KOPT-K1 (cell line): ENCODE measurements around the gene KCNJ4.
"Not testable (repeated sequence)": the region's sequence is repeated elsewhere in the genome, so short reads cannot be mapped to it uniquely, and the experiment has no call there.

ENCODE experiments used
- H3K27ac ChIP-seq: fragments of 200-600 bp; sonication (generic); 2 replicates; pipeline ENCODE4 v1.5.1; 2016; ENCODE audit warnings: antibody characterized with exemption, mild to moderate bottlenecking, low read depth, low read length; ENCODE audit not compliant: poor library complexity, severe bottlenecking
- H3K36me3 ChIP-seq: fragments of 200-600 bp; sonication (generic); 2 replicates; pipeline ENCODE4 v1.5.1; 2017; ENCODE audit warnings: antibody characterized with exemption, mild to moderate bottlenecking, low read length, moderate library complexity; ENCODE audit not compliant: insufficient read depth
- H3K9me3 ChIP-seq: fragments of 200-600 bp; sonication (generic); 2 replicates; pipeline ENCODE4 v1.5.1; 2017; ENCODE audit warnings: antibody characterized with exemption, low read length, mild to moderate bottlenecking; ENCODE audit not compliant: insufficient read depth, poor library complexity, severe bottlenecking

Gene KCNJ4

DNA sequence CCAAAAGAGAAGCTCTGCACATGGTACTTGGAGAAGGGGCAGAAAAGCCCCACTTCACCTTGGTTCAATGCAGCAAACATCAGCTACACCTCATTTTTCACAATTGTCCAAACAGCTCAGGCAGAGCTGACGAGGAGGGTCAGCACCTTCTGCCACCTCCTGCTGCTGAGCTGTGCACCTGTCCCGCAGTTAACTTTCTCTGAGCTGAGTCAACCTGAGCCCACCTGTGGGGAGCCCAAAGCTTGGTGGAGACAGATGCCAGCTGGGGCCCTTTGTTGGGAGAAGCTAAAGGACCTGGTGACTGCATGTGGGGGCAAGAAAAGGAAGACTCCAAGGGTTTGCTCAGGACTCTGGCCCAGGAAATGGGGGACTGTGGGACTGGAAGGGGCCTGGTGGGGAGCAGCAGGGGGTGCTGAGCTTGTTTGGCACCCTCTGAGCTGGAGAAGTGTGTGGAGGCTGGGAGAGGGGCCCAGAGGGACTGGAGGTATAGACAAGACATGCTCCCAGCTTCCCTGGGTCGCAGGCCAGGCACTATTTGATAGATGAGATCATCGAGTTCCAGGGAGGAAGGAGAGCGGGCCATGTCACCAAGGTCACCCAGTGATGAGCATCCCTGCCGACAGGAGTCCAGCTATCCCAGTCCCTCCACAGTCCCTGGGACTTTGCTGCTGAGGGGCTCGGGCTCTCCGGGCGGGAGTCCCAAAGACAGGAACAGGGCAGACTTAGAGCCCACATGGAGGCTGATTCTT is 53.5 kb downstream of the KCNJ4 start:
- no peaks in the 10 kb centered on the region for H3K9me3 ChIP-seq
- H3K36me3 ChIP-seq = no peaks in the 10 kb centered on the region
- H3K27ac ChIP-seq = no peak overlapping the region

DNA sequence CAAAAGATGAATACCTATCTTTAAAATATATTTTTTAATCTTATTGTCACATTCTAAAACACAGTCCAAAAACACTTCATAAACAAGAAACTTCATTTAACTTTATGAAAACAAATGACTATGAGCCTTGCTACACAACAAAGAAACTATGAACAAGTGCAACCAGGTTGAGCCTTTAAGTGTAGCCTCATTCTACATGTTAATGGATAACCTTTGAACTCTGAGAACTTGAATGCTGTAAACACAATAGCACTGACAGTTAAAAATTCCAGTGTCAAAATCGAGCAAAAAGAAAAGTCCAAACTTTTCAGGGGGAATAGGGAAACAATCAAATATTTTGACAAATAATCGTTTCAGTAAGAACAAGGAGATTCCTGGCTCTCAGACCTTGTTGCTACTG is 54.7 kb downstream of the KCNJ4 start:
- H3K36me3 ChIP-seq, H3K9me3 ChIP-seq, H3K27ac ChIP-seq: not testable (repeated sequence)

DNA sequence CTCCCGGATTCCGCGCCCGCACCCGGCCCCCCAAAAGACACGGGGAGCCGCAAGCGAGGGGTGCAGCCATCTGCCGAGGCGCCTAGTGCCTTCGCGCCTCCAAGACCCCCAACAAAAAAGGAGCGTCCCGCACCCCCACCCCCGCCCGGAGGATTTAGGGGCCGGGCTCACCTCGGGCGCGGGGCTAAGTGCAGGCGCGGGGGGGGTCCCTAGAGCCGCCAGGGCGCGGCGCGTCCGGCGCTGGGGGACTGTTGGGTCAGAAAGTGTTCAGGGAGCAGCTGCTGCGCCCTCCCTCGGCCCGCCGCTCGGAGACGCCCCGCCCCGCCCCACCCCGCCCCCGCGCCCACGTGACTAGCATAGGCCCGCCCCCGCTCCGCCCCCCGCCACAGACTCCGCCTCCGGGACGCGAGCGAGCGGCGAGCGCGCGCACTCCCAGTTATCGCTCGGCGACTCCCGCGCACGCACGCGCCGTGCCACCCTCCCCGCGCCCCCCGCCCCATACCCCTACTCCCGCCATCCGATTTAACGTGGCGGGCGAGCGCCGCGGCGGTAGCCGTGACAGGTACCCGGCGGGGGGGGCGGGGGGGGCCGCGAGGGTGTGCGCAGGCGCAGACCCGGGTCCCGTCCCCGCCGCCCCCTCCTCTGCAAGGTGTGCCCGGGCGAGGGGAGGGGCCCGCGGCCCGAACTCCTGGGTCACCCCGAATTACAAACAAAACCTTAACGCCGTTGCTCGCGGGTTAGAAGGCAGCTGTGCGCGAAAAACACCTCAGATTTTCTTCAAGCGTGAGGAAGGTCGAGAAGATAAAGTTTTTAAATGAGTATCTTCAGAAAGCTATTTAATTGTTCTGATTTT is 56.2 kb downstream of the KCNJ4 start:
- Histone ChIP-seq H3K27ac (peak overlapping the region; percentile 62), H3K36me3 (no peaks in the 10 kb centered on the region), H3K9me3 (no peaks in the 10 kb centered on the region)

DNA sequence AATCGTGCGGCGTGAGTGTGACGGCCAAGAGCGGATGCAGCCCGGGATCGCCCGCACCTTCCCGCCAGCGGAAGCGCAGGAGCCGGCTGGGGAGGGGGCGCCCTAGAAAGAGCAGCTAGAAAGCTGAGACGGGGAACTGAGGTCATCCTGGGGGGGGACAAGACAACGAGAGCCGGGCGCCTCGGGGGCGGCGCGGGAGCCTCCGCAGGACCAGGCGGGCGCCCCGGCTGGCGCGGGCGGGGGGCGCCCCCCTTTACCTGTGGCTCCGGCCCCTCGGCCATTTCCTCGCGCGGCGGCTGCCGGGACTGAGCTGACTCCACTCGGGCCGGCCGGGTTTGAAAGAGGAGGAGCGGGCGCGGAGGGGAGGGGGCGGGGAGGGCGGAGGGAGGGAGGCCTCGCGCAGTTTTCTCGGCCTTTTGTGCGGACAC is 56.8 kb downstream of the KCNJ4 start:
- not testable (repeated sequence) for H3K9me3 ChIP-seq, H3K36me3 ChIP-seq
- peak overlapping the region; percentile 62 for H3K27ac ChIP-seq

DNA sequence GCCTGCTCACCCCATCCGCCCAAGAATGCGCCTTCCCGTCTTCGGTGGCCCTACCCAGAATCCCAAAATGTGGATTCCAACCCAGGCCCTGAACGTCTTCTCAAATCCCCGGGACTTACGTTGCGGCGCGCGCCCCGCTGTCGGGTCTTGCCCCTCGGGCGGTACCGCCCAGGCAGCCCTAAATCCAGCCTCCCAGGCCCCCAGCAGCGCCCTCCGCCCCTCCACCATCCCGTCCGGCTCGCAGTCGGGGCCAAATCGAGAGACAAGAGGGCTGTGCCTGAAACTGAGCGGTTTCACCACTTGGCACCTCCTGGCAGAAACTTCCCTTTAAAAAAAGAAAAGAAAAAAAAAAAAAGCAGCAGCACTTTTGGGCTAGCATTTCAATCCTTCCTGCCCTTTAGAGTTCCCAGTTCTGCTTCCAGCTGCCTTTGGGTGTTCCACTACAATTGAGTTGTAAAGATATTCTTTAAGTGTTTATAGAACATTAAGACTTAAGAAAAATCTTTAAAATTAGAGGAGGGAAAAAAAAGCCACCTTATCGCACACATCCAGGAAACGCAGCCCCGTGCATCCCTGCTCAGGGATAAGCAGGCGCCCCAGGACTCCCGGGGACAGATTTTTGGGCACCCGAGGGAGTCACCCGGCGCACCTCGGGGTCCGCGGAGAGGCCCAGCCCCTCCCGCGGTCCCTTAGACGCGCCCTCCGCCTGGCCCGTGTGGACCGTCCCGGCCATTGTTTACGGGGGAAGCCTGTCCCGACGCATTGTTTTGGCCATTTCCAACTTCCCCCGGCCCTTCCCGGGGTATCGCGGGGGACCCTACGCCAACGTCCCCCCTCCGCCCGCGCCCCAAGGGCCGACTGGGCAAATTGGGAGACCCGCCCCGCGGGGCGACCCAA is 57.6 kb downstream of the KCNJ4 start:
- Histone ChIP-seq H3K27ac (peak overlapping the region; percentile 62), H3K9me3 (no peaks in the 10 kb centered on the region), H3K36me3 (no peaks in the 10 kb centered on the region)

DNA sequence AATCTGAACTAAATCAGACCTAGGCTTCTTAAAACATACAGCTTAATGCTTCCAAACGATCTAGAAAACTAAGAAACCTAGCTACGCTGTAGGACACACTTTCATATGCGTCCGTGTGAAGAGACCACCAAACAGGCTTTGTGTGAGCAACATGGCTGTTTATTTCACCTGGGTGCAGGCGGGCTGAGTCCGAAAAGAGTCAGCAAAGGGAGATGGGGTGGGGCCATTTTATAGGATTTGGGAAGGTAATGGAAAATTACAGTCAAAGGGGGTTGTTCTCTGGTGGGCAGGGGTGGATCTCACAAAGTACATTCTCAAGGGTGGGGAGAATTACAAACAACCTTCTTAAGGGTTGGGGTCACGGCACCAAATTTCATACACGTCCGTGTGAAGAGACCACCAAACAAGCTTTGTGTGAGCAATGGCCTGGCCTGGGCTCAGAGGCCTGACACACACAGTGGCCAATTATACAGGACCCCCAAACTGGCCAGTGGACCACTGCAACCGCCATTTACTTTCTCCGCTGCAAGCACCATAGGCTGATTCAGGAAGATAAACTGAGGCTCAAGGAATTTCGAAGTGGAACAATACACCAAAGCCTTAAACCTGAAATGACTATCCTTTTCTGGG is 58.4 kb downstream of the KCNJ4 start:
- not testable (repeated sequence) for H3K36me3 ChIP-seq, H3K27ac ChIP-seq, H3K9me3 ChIP-seq

DNA sequence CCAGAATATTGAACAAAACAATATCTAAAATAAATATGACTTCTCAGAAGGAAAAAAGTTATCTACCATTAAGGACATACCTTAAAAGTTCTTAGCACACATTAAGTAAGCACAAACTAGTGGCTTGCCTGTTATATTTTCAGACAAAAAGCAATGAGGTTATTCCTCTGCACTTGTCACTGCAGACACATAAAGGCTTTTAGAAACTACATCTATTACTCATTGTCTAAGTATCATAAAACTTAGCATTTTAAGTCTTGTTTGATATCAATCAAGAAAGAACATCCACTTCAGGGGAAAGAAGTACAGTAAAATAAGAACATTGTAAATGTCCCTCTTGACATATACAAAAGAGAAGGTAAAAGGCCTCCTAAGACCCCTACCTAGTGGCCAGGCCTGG is 59.1 kb downstream of the KCNJ4 start:
- not testable (repeated sequence) for H3K36me3 ChIP-seq, H3K9me3 ChIP-seq, H3K27ac ChIP-seq

DNA sequence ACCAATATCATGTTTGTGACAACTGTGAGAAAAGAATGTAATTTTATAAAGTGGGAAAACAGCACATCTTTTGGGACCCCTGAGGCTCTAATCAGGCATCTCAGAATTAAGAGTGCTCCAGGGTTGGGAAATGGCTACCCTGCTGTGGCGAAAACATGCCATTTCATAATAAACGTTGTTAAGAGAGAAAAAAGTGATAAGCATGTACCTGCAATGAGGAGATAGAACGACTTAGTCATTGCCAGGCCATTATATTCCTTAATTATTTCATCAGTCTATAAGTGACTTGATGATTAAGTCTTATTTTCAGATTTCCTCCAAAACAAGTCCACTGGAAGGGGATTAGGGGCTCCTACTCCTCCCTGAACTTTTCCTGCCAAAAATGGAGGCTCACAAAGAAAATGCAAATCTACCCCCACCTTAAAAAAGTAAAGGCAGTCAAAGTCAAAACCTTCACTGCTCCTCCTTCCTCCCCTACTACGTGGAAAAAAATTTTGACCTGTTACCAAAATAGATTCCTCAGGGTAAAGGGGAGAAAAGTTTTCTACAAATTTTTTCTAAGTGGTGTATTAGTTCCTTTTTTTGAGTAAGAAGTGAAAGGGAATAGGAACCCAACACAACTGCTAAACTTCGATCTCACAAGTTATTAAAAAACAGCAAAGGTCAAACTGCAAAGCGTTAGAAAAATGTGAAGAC is 59.9 kb downstream of the KCNJ4 start:
- H3K27ac ChIP-seq = peak overlapping the region; percentile 52
- H3K9me3 ChIP-seq, H3K36me3 ChIP-seq: not testable (repeated sequence)

DNA sequence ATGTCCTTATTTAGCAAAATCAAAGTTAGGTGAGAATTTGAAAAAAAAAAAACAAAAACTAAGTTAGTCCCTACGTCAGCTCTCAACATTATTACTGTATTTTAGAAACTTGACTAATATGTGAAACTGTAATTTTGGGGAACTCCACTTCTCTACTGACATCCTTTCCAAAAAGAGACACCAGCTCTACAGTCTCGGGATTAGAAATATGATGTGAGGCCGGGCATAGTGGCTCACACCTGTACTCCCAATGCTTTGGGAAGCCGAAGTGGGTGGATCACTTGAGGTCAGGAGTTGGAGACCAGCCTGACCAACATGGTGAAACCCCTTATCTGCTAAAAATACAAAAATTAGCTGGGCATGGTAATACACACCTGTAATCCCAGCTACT is 65.6 kb downstream of the KCNJ4 start:
- H3K9me3 ChIP-seq, H3K27ac ChIP-seq, H3K36me3 ChIP-seq: not testable (repeated sequence)

DNA sequence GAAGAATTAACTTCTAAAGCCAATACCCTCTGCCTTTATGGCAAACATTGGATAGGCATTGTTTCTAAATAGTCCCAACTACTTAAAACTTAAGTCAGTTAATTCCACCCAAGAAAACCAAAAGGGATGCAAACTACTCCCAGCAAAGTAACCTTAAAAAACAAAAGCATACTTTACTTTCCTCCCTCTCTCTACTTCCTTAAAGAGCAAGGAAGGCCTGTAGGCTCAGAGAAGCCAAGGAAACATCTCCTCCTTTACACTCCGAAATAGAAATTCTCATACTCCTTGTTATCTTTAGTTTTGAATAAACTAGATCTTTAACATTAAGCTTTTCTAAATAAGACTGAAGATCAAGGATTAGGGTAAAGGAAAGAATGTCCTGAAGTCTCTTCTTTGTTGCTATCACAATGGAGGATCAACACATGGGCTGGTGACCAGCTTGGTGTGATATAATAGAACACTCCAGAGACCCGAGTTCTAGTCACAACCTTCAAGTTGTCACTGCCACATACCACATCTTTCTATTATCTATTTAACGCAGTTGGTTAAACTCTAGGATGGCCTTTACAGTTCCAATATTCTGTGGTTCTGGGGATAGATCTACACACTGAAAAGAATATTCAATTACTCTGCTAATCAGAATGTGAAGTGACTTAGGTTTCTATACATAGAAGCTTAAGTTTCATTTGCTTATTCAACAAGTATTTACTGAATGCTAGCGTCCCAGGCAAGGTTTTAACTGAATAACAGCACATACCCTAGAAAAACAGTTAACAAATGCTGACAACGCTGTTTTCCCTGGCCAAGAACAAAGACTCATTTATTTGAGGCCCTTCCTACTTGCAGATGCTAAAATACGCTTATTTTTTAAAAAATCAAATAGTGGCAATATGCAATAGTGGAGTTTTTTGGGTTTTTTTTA is 66.2 kb downstream of the KCNJ4 start:
- H3K36me3 ChIP-seq, H3K27ac ChIP-seq, H3K9me3 ChIP-seq: not testable (repeated sequence)

DNA sequence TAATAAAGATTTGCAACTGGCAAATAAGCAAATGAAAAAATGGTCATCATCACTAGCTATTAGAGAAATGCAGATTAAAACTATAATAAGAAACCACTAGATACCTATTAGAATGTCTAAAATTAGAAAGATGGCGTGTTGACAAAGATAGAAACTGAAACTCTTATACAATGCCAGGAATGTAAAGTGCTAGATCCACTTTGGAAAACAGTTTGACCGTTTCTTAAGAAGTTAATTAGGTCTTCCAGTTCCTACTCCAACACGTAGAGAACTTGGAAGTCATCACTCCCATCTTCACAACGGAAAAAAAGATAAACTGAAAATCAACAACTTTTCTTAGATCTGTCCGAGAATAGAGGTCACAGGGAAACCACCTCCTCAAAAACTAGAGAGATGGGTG is 68.1 kb downstream of the KCNJ4 start:
- H3K9me3 ChIP-seq, H3K27ac ChIP-seq, H3K36me3 ChIP-seq: not testable (repeated sequence)

DNA sequence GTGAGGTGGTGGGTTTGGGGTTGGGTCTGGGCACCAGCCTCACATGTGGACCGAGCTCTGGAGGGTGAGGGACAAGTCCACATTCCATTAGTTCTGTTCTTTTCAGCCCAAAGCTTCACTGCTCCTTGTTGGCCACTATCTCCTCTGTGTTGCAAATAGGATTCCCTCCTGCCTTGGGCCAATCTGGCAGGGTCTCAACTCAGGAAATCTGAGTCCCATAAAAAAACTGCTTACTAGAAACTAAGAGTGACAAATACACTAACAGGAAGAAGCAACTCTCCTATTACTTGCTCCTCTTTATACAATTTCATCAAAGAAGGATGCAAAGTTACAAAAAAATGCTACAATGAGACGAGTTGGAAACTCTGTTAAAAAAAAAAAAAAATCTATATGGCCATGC is 71.6 kb downstream of the KCNJ4 start:
- Histone ChIP-seq H3K27ac (no peak overlapping the region), H3K36me3 (no peaks in the 10 kb centered on the region; the same call in 1 of the 2 replicates), H3K9me3 (no peaks in the 10 kb centered on the region)

DNA sequence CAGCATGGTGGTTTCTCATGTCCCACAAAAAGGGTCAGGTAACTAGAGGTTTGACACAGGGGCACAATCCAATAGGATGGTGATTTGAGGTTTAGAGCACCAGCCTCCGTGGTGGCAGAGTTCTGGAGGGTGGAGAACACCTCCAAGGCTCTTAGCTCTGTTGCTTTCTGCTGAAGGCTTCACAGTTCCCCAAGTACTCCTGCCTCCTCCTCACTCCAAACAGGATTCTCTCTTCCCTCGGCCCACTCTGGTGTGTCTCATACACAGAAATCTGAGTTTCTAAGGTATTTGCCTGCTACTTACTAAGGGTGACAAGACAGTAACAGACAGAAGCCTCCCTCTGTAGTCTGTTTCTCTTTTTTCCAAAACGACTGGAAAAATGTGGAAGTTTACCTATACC is 73.6 kb downstream of the KCNJ4 start:
- not testable (repeated sequence) for H3K9me3 ChIP-seq, H3K27ac ChIP-seq, H3K36me3 ChIP-seq
